ENCODE results near the gene LYPD4. TPM values are rescaled to one million over a fixed set of nuclear protein-coding genes. Genes with fewer than 3 reads are reported as not detected.

The LYPD4 gene
- total RNA-seq, 1 experiment from 2014 or later, result not detected

DNA sequence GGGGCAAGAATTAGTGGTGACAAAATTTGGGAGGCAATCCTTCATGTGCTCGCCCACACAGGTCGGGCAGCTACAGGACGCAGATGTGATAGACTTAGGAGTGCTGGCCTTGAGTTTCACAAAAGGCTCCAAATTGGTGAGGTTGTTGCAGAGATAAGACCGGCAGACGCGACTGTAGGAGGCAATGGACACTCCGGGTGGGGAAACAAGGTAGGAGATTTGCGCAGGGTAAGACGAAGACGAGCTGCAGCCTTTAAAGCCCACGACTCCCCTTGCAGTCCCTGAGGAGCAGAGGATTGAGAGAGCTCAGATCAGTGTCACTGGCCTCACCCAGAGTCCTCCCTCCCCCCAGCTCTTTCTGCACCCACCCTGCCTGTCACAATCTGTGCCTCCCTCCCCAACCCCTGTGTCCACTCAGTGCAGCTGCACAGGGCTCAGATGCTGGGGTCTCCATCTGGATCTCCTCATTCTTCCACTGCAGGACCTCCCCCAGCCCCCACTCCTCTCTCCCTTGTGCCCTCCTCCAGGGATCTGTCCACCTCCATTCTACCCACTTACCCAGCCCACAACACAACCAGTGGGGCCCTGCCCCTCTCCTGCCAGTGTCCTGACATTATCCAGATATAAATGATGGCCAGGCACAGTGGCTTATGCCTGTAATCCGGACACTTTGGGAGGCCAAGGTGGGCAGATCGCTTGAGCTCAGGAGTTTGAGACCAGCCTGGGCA, 6.3 kb downstream of the LYPD4 start:
- Histone ChIP-seq H3K79me2 (ENCODE audit: low read length) (no peaks in the 10 kb centered on the region), H3K4me2 (ENCODE audit: low read length) (no peak overlapping the region), H3F3A (ENCODE audit: low read length, unreplicated experiment) (no peaks in the 10 kb centered on the region), H3K9me3 (ENCODE audit: low read length) (no peaks in the 10 kb centered on the region), H3K9ac (ENCODE audit: low read length) (no peak overlapping the region), H3K27ac (ENCODE audit: low read length) (no peak overlapping the region), H3K27me3 (ENCODE audit: low read length) (no peaks in the 10 kb centered on the region), H3K4me1 (ENCODE audit: insufficient read depth, low read length) (no peaks in the 10 kb centered on the region), H3K4me3 (ENCODE audit: low read length) (no peak overlapping the region), H4K20me1 (ENCODE audit: low read length) (no peaks in the 10 kb centered on the region), H2AFZ (ENCODE audit: low read length) (no peak overlapping the region), H3K36me3 (ENCODE audit: low read depth, low read length) (no peaks in the 10 kb centered on the region), H3K9me2 (replicated peaks; ENCODE audit: low read length) (no peaks in the 10 kb centered on the region)
- ChIA-PET CTCF (no interaction called here), POLR2A (ENCODE audit: unreplicated experiment) (no interaction called here)
- no peak for ATAC-seq
- intact Hi-C loops (cut with micrococcal nuclease), result no loop called here
- no peak for DNase-seq
- no TSS peak for BruUV-seq (replicated peaks)
- TF ChIP-seq, protein P1, sequence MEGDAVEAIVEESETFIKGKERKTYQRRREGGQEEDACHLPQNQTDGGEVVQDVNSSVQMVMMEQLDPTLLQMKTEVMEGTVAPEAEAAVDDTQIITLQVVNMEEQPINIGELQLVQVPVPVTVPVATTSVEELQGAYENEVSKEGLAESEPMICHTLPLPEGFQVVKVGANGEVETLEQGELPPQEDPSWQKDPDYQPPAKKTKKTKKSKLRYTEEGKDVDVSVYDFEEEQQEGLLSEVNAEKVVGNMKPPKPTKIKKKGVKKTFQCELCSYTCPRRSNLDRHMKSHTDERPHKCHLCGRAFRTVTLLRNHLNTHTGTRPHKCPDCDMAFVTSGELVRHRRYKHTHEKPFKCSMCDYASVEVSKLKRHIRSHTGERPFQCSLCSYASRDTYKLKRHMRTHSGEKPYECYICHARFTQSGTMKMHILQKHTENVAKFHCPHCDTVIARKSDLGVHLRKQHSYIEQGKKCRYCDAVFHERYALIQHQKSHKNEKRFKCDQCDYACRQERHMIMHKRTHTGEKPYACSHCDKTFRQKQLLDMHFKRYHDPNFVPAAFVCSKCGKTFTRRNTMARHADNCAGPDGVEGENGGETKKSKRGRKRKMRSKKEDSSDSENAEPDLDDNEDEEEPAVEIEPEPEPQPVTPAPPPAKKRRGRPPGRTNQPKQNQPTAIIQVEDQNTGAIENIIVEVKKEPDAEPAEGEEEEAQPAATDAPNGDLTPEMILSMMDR (conservative IDR thresholded peaks at IDR 0.05; ENCODE audit: low read depth, low read length), result no peak
- TF ChIP-seq EZH2phosphoT487 (IDR thresholded peaks at IDR 0.05; ENCODE audit: borderline replicate concordance, low read length), result no peak
- TF ChIP-seq EZH2 (IDR thresholded peaks at IDR 0.05; ENCODE audit: low read length, unreplicated experiment), result no peak

DNA sequence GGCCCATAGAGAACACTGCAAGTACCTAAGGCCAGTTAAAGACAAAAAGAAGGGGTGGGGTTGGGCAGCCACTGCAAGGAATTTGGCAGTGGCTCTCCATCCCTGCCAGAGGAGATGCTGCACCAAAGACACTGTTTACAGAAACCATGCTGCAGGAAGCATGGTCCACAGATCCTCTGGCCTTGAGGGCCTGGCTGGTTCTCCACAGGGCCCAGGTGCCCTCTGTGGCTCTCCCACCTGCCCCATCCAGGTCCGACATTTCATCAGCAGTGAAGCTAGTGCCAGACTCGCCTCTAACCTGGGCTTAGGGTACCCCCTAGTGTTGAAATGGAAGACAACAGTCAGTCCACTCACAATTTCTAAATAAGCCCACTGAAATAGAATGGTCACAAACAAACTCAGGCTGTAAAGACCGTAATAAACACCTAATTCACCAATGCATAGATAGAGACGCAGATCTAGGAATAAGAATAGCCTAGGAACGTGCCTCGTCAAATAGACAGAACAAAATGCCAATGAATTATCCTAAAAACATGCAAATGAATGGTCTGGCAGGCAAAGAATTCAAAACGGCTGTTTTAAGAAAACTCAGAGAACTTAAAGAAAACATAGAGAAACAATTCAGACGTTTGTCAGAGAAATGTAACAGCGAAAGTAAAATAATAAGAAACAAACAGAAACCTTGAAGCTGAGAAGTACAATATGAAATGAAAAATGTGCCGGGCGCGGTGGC, 23.3 kb downstream of the LYPD4 start:
- H3K9ac ChIP-seq (ENCODE audit: low read length), result no peak overlapping the region
- peak; percentile 87 for ATAC-seq
- no TSS peak for BruUV-seq (replicated peaks)
- H3K79me2 ChIP-seq (ENCODE audit: low read length), result no peaks in the 10 kb centered on the region
- no peak overlapping the region for H3K27ac ChIP-seq (ENCODE audit: low read length)
- TF ChIP-seq, protein P1 (conservative IDR thresholded peaks at IDR 0.05; ENCODE audit: low read depth, low read length), result peak; percentile 83
- TF ChIP-seq EZH2phosphoT487 (IDR thresholded peaks at IDR 0.05; ENCODE audit: borderline replicate concordance, low read length), result no peak
- H3K4me2 ChIP-seq (ENCODE audit: low read length), result peak overlapping the region; percentile 57; the same call in 1 of the 2 replicates
- peak overlapping the region; percentile 33; the same call in 1 of the 2 replicates for H3K4me3 ChIP-seq (ENCODE audit: low read length)
- POLR2A ChIA-PET (ENCODE audit: unreplicated experiment), result no interaction called here
- DNase-seq, result peak; percentile 72
- no peaks in the 10 kb centered on the region for H3K36me3 ChIP-seq (ENCODE audit: low read depth, low read length)
- no peaks in the 10 kb centered on the region for H4K20me1 ChIP-seq (ENCODE audit: low read length)
- no peaks in the 10 kb centered on the region for H3K9me2 ChIP-seq (replicated peaks; ENCODE audit: low read length)
- no peaks in the 10 kb centered on the region for H3K27me3 ChIP-seq (ENCODE audit: low read length)
- peak overlapping the region; percentile 85 for H2AFZ ChIP-seq (ENCODE audit: low read length)
- intact Hi-C loops (cut with micrococcal nuclease), result loop anchor here (2.0 kb wide), 2 partner anchors 28 to 68 kb away; no protein-coding TSS in a partner anchor
- H3F3A ChIP-seq (ENCODE audit: low read length, unreplicated experiment), result no peaks in the 10 kb centered on the region
- no peaks in the 10 kb centered on the region for H3K9me3 ChIP-seq (ENCODE audit: low read length)
- no peaks in the 10 kb centered on the region for H3K4me1 ChIP-seq (ENCODE audit: insufficient read depth, low read length)
- CTCF ChIA-PET, result interaction anchor here (0.6 to 1.7 kb wide), 4 partner anchors 28 to 114 kb away, joined by 3 to 19 read pairs (median 5); no protein-coding TSS in a partner anchor

DNA sequence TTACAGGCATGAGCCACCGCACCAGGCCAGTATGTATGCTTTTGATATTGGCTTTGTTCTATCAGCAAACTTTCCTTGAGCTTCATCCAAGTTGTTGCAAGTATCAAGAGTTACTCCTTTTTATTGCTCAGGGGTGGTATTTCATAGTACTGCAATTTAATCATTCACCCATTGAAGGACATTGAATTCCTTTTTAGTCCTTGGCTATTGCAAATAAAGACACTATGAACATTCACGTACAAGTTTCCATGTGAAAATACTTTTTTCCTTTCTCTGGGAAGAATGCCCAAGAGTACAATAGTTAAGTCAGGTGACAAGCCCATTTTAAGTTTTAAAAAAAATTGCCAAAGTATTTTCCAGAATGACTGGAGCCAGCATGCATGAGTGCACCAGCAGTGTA, 27.7 kb downstream of the LYPD4 start:
- ChIA-PET CTCF (no interaction called here), POLR2A (ENCODE audit: unreplicated experiment) (no interaction called here)
- H3K9me2 ChIP-seq (replicated peaks; ENCODE audit: low read length), result no peaks in the 10 kb centered on the region
- H3K4me1 ChIP-seq (ENCODE audit: insufficient read depth, low read length), result no peaks in the 10 kb centered on the region
- no peaks in the 10 kb centered on the region for H3K9me3 ChIP-seq (ENCODE audit: low read length)
- H3K27ac ChIP-seq (ENCODE audit: low read length), result no peak overlapping the region
- H3K27me3 ChIP-seq (ENCODE audit: low read length), result no peaks in the 10 kb centered on the region
- TF ChIP-seq EZH2phosphoT487 (IDR thresholded peaks at IDR 0.05; ENCODE audit: borderline replicate concordance, low read length) (no peak), EZH2 (IDR thresholded peaks at IDR 0.05; ENCODE audit: low read length, unreplicated experiment) (no peak)
- TF ChIP-seq, protein P1 (conservative IDR thresholded peaks at IDR 0.05; ENCODE audit: low read depth, low read length), result no peak
- H4K20me1 ChIP-seq (ENCODE audit: low read length), result no peaks in the 10 kb centered on the region
- no peaks in the 10 kb centered on the region for H3K36me3 ChIP-seq (ENCODE audit: low read depth, low read length)
- H2AFZ ChIP-seq (ENCODE audit: low read length), result no peak overlapping the region
- no peak overlapping the region for H3K9ac ChIP-seq (ENCODE audit: low read length)
- intact Hi-C loops (cut with micrococcal nuclease), result no loop called here
- DNase-seq (no peak), ATAC-seq (no peak)
- no peaks in the 10 kb centered on the region for H3F3A ChIP-seq (ENCODE audit: low read length, unreplicated experiment)
- no TSS peak for BruUV-seq (replicated peaks)
- no peak overlapping the region for H3K4me3 ChIP-seq (ENCODE audit: low read length)
- H3K4me2 ChIP-seq (ENCODE audit: low read length), result no peak overlapping the region
- H3K79me2 ChIP-seq (ENCODE audit: low read length), result no peaks in the 10 kb centered on the region
